Measurements from ENCODE around the gene ACAD8.

ACAD8 gene

DNA sequence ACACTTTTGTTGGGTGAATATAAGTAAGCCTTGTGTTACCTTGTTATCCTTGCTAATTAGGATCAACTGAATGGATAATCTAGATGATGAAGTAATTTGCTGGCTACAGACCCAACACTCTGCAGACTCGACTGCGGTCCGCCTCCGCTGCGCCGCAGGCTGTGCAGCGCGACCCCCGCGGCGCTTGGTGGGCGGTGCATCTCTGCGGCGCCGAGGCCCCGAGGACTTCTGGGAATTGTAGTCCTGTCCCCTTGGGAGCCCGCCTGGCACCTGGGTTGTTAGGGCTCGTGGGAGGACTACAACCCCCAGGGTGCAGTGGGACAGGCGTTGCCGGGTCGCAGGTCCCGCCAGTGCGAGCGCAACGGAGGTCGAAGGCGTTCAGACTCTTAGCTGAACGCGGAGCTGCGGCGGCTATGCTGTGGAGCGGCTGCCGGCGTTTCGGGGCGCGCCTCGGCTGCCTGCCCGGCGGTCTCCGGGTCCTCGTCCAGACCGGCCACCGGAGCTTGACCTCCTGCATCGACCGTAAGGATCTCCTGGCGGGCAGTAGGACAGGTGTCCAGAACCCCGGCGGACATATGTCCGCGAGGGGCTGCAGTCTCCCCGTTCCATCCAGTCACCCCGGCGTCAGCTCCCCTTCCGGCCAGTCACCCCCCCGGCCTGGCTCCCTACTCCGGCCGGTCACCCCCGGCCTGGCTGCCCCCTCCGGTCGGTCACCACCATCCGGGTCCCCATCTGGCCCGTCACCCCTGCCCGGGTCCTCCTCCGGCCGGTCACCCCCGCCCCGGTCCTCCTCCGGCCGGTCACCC lies at the start of gene ACAD8, which contains the start of gene THYN1:
ACAD8 (plus strand) TSS at position 381 of the 806 bp plus-strand sequence; CDS start at position 414, 33 bp downstream.
THYN1 (minus strand) TSS at position 165 of the 806 bp plus-strand sequence. CDS start 470 bp downstream, outside the sequence.
- CTCF ChIA-PET = interaction anchor here (0.7 to 5.5 kb wide), 8 partner anchors 9 to 54 kb away, joined by 3 to 46 read pairs (median 4); partner anchors contain the start of gene GLB1L3
- POLR2A ChIA-PET = no interaction called here
- peak; percentile 98 for DNase-seq (ENCODE audit: extremely low spot score)
- TF ChIP-seq, protein P1, sequence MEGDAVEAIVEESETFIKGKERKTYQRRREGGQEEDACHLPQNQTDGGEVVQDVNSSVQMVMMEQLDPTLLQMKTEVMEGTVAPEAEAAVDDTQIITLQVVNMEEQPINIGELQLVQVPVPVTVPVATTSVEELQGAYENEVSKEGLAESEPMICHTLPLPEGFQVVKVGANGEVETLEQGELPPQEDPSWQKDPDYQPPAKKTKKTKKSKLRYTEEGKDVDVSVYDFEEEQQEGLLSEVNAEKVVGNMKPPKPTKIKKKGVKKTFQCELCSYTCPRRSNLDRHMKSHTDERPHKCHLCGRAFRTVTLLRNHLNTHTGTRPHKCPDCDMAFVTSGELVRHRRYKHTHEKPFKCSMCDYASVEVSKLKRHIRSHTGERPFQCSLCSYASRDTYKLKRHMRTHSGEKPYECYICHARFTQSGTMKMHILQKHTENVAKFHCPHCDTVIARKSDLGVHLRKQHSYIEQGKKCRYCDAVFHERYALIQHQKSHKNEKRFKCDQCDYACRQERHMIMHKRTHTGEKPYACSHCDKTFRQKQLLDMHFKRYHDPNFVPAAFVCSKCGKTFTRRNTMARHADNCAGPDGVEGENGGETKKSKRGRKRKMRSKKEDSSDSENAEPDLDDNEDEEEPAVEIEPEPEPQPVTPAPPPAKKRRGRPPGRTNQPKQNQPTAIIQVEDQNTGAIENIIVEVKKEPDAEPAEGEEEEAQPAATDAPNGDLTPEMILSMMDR (IDR thresholded peaks at IDR 0.05; ENCODE audit: control extremely low read depth, extremely low read depth, low read depth, missing control alignments) = no peak

DNA sequence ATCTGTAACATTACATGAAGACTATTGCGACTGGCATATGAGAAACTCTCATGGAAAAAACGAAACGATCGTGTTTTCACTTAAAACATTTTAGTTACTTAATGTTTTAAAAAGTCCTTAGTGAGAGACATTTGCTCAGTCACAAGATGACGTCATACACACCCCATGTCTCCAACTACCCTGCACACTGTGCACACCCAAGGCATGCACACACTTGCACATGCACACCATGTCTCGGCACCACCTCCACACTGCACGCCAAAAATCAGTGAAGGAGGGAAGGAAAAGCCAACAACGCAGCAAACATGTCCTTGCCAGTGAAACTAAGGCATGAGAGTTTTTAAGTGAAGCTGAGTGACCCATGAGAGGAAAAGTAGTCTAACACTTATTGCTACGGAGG lies 47.6 kb upstream of the ACAD8 start:
- ChIA-PET CTCF (interaction anchor here (1.2 to 2.1 kb wide), 2 partner anchors 17 to 70 kb away, joined by 3 to 9 read pairs; partner anchors contain the start of gene GLB1L3), POLR2A (no interaction called here)
- TF ChIP-seq, protein P1 (IDR thresholded peaks at IDR 0.05; ENCODE audit: control extremely low read depth, extremely low read depth, low read depth, missing control alignments) = no peak
- no peak for DNase-seq (ENCODE audit: extremely low spot score)

DNA sequence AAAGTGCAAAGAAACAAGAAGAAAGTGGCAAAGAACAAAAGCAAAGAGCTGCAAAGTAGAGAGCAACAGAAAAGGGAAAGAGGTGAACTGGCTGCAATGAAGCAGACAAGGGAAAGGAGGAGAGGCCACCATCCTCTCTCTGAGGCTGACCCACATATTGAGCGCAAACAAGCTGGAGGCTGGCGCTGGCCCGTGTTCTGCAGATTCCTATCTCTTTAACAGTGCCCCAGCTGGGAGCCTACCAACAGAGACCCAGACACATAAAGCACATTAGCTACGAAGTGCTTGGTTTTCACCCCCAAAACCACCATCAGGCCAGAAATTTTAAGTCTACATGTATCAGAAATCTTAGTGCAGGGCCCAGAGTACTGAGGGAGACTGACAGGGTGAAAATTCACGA lies 47.2 kb upstream of the ACAD8 start:
- TF ChIP-seq, protein P1 (IDR thresholded peaks at IDR 0.05; ENCODE audit: control extremely low read depth, extremely low read depth, low read depth, missing control alignments) = no peak
- ChIA-PET CTCF (interaction anchor here (0.9 to 2.3 kb wide), 5 partner anchors 13 to 70 kb away, joined by 3 to 9 read pairs (median 4); partner anchors contain the start of gene GLB1L3), POLR2A (no interaction called here)
- no peak for DNase-seq (ENCODE audit: extremely low spot score)

DNA sequence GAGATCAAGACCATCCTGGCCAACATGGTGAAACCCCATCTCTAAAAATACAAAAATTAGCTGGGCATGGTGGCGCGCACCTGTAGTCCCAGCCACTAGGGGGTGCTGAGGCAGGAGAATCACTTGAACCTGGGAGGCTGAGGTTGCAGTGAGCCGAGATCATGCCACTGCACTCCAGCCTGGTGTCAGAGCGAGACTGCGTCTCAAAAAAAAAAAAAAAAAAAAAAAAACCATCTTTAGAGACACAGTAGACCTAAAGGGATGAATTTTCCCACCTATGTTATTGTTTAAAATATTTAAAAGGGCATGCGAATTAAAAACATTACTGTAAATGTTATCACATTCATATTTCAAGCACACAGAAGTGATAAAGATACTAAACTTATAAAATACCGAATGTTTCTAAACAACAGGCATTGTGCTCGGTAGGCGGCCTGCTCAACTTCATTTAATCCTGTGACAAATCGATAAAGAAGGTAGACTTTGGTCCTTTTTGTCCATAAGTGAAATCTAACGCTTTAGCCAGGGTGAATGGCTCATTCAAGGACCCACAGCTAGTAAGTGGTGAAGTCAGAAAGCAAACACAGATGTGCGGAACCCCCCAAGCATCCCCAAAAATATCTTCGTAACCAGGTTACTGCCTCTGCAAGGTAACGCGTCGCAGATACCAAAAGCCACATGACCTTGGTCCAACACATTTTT lies 45.7 kb upstream of the ACAD8 start:
- ChIA-PET CTCF (interaction anchor here (0.6 to 2.7 kb wide), 14 partner anchors 9 to 68 kb away, joined by 3 to 12 read pairs (median 5); partner anchors contain the start of genes GLB1L3, NCAPD3 and VPS26B), POLR2A (no interaction called here)
- TF ChIP-seq, protein P1 (IDR thresholded peaks at IDR 0.05; ENCODE audit: control extremely low read depth, extremely low read depth, low read depth, missing control alignments) = peak; percentile 76
- no peak for DNase-seq (ENCODE audit: extremely low spot score)

DNA sequence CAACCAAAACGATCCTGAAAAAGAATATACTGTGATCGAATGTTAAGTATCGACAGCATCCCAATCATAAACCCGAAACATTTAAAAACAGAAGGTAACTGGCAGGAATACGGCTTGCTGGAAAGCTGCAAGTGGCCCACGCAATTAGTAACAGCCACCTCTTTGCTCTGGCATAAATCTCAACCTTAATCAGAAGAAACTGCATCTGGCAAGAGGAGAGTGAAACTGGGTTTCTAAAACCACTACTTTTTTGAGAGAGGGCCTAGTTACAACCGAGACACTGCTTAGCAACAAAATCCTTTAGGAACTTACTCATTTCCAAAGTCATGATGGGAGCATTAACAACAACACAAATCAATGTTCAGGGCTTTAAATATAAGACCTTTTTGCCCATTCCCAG lies 37.5 kb upstream of the ACAD8 start:
- ChIA-PET CTCF (no interaction called here), POLR2A (no interaction called here)
- TF ChIP-seq, protein P1 (IDR thresholded peaks at IDR 0.05; ENCODE audit: control extremely low read depth, extremely low read depth, low read depth, missing control alignments) = no peak
- DNase-seq (ENCODE audit: extremely low spot score) = no peak

DNA sequence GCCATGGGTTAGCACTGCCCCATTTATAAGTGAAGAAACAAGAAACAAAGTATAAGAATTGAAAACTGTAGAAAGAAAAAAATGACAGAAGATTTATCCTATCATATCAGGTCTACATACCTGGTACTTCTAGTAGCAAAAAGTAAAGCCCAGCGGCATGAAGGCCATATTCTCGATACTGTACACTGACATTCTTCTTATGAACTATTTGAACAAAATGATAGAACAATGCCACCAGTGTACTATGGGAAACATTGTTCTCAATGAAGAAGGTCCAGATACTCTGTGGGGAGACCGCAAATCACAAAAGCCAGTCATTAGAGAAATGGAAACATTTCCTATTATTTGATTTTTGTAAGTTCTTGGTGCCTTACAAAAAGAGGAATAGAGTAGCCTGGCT lies 36.6 kb upstream of the ACAD8 start:
- TF ChIP-seq, protein P1 (IDR thresholded peaks at IDR 0.05; ENCODE audit: control extremely low read depth, extremely low read depth, low read depth, missing control alignments) = no peak
- ChIA-PET POLR2A (no interaction called here), CTCF (interaction anchor here (1.7 kb wide), 1 partner anchor 8 kb away, joined by 4 read pairs; no protein-coding TSS in a partner anchor)
- no peak for DNase-seq (ENCODE audit: extremely low spot score)
